ENCODE results near the gene UBASH3B.
"Not testable (repeated sequence)": the region's sequence is repeated elsewhere in the genome, so short reads cannot be mapped to it uniquely, and the experiment has no call there.

UBASH3B gene

GRCh38 chr11:122813176-122813893, 157.8 kb downstream of the UBASH3B start:
- in situ Hi-C loops (cut with HindIII; ENCODE audit: low pct_ligation_motif_present, low pct_unique_long_range_greater_than_20kb, low sequenced_read_pairs): no loop called here
- DNase-seq: no peak

DNA sequence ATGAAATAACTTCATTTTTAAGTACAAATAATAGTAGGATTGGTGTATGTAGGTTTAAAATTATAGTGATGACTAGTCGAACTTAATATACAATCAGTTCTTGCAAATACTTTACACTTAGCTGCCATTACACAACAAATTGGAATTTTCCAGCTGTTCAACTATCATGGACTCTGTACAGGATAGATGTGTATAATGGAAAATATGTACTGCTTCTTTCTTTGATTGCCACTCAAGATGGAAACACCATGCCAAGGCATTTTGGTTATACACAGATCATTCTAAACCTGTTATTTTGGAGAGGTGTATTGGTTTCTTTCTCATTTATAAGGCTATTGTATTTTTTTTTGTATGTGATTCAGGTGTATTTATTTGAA, 158.4 kb downstream of the UBASH3B start:
- DNase-seq: no peak
- in situ Hi-C loops (cut with HindIII; ENCODE audit: low pct_ligation_motif_present, low pct_unique_long_range_greater_than_20kb, low sequenced_read_pairs): no loop called here

- in situ Hi-C loops (cut with HindIII; ENCODE audit: low pct_ligation_motif_present, low pct_unique_long_range_greater_than_20kb, low sequenced_read_pairs): no loop called here
- DNase-seq: peak; percentile 21
Observed at GRCh38 chr11:122814401-122814800, 158.9 kb downstream of the UBASH3B start.

DNA sequence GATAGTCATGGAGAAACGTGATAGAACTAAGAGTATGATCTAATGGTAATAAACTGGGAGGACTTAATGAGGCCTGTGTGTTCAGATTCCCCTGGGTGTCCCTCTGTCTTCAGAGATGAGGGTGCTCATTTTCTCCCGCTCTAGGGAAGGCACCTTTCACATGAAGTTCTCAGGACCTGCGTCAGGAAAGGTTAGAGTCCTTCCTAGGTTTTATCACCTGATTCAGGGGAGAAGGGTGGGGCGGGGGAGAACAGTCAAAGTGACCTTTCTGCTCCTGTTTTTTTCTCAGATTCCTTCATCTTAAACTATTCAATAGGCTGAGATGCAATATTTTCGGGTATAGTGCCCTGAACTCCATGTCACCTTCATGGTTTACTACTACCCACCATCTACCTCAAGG, 160.4 kb downstream of the UBASH3B start:
- DNase-seq: no peak
- in situ Hi-C loops (cut with HindIII; ENCODE audit: low pct_ligation_motif_present, low pct_unique_long_range_greater_than_20kb, low sequenced_read_pairs): no loop called here

- in situ Hi-C loops (cut with HindIII; ENCODE audit: low pct_ligation_motif_present, low pct_unique_long_range_greater_than_20kb, low sequenced_read_pairs): no loop called here
- DNase-seq: no peak
Observed at GRCh38 chr11:122816761-122817520, 161.4 kb downstream of the UBASH3B start.

GRCh38 chr11:122820158-122820557, 164.6 kb downstream of the UBASH3B start:
- no peak for DNase-seq
- in situ Hi-C loops (cut with HindIII; ENCODE audit: low pct_ligation_motif_present, low pct_unique_long_range_greater_than_20kb, low sequenced_read_pairs): no loop called here

- in situ Hi-C loops (cut with HindIII; ENCODE audit: low pct_ligation_motif_present, low pct_unique_long_range_greater_than_20kb, low sequenced_read_pairs): no loop called here
- no peak for DNase-seq
Observed at GRCh38 chr11:122821169-122821568, 165.6 kb downstream of the UBASH3B start.

DNA sequence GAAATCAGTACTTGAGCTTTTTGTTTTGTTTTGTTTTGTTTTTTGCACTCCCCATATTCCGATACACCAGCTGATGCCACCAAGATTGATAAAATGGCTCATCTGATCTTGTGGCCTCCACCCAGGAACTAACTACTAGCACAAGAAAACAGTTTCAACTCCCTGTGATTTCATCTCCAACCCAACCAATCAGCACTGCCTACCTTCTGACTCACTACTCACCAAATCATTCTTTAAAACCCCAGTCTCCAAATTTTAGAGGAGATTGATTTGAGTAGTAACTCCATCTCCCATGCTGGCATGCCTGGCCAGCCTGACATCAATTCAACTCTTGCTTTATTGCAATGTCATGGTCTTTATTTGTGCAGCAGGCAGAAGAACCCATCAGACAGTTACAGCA, 166.7 kb downstream of the UBASH3B start:
- DNase-seq: no peak
- in situ Hi-C loops (cut with HindIII; ENCODE audit: low pct_ligation_motif_present, low pct_unique_long_range_greater_than_20kb, low sequenced_read_pairs): no loop called here

- no peak for DNase-seq
- in situ Hi-C loops (cut with HindIII; ENCODE audit: low pct_ligation_motif_present, low pct_unique_long_range_greater_than_20kb, low sequenced_read_pairs): no loop called here
Observed at GRCh38 chr11:122823564-122823963, 168.0 kb downstream of the UBASH3B start.

DNA sequence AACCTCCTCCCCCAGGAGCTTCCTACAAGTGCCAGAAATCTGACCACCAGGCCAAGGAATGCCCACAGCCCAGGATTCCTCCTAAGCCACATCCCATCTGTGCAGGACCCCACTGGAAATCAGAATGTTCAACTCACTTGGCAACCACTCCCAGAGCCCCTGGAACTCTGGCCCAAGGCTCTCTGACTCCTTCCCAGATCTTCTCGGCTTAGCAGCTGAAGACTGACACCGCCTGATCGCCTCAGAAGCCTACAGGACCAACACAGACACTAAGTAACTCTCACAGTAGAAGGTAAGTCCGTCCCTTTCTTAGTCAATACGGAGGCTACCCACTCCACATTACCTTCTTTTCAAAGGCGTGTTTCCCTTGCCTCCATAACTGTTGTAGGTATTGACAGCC, 173.8 kb downstream of the UBASH3B start:
- DNase-seq; in situ Hi-C loops (cut with HindIII; ENCODE audit: low pct_ligation_motif_present, low pct_unique_long_range_greater_than_20kb, low sequenced_read_pairs): not testable (repeated sequence)

GRCh38 chr11:122832297-122832696, 176.8 kb downstream of the UBASH3B start:
- DNase-seq; in situ Hi-C loops (cut with HindIII; ENCODE audit: low pct_ligation_motif_present, low pct_unique_long_range_greater_than_20kb, low sequenced_read_pairs): not testable (repeated sequence)

- in situ Hi-C loops (cut with HindIII; ENCODE audit: low pct_ligation_motif_present, low pct_unique_long_range_greater_than_20kb, low sequenced_read_pairs): no loop called here
- no peak for DNase-seq
Observed at GRCh38 chr11:122832721-122833470, 177.4 kb downstream of the UBASH3B start.

- in situ Hi-C loops (cut with HindIII; ENCODE audit: low pct_ligation_motif_present, low pct_unique_long_range_greater_than_20kb, low sequenced_read_pairs): no loop called here
- no peak for DNase-seq
Observed at GRCh38 chr11:122833846-122834464, 178.4 kb downstream of the UBASH3B start.

DNA sequence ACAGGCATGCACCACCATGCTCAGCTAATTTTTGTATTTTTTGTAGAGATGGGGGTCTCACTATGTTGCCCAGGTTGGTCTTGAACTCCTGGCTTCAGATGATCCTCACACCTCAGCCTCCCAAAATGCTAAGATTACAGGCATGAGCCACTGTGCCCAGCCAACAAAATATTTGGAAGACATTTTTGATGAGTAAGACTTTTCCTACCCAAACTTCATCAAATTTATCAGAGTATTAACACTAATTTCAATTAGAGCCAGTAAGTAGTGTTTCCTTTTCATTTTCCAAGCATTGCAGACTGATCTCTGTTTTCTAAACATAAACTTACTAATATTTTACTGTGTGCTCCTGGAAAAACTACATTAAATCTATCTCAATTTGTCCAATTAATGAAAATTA, 181.4 kb downstream of the UBASH3B start:
- DNase-seq: no peak
- in situ Hi-C loops (cut with HindIII; ENCODE audit: low pct_ligation_motif_present, low pct_unique_long_range_greater_than_20kb, low sequenced_read_pairs): no loop called here

DNA sequence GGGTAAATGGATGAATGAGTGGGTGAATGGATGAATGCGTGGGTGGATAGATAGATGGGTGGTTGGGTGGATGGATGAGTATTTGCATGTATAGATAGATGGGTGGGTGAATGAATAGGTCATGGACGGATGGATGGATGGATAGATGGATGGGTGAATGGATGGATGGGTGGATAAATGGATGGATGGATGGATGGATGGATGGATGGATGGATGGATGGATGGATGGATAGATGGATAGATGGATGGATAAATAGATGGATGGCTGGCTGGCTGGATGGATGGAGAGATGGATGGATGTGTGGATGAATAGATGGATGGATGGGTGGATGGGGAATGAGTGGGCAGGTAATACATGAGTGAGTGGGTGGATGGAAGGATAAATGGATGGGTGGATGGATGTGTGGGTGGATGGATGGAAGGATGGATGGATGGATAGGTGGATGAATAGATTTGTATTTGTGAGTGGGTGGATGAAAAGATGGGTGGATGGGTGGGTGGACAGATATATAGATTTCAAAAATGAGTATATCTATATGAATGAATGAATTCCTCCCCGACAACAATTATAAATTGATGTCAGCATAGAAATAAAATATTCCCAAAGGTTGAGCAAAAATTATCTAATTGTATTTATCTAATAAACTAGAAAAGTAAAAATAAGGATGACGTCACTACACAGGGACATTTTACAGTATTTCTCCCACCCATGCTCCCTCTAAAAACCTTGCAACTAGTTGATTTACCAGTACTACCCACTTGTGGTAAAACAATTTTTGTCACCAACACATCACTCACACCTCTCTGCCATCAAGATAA, 182.2 kb downstream of the UBASH3B start:
- in situ Hi-C loops (cut with HindIII; ENCODE audit: low pct_ligation_motif_present, low pct_unique_long_range_greater_than_20kb, low sequenced_read_pairs): no loop called here
- DNase-seq: no peak

- in situ Hi-C loops (cut with HindIII; ENCODE audit: low pct_ligation_motif_present, low pct_unique_long_range_greater_than_20kb, low sequenced_read_pairs): no loop called here
- DNase-seq: no peak
Observed at GRCh38 chr11:122843281-122844141, 188.0 kb downstream of the UBASH3B start.

GRCh38 chr11:122847466-122847865, 191.9 kb downstream of the UBASH3B start:
- DNase-seq: no peak
- in situ Hi-C loops (cut with HindIII; ENCODE audit: low pct_ligation_motif_present, low pct_unique_long_range_greater_than_20kb, low sequenced_read_pairs): no loop called here
